Aorta (tissue), 5 donors: ENCODE results near the gene VKORC1L1. TPM values are rescaled to one million over a fixed set of nuclear protein-coding genes. Genes with fewer than 3 reads are reported as not detected.
A peak's percentile ranks its signal among the peaks of the same experiment; 100 is the strongest.
"Not testable (repeated sequence)": the region's sequence is repeated elsewhere in the genome, so short reads cannot be mapped to it uniquely, and the experiment has no call there.

Experiments
- ATAC-seq: fragments of 200-7000 bp; cut with Tn5 transposase; one replicate; pipeline ENCODE4 v1.9.1; 2022; ENCODE audit warnings: moderate library complexity; ENCODE audit not compliant: low FRiP score
- DNase-seq, 2 donors: peaks; one replicate each; pipeline ENCODE4 v3.0.0-alpha.2; 2020
- H3K27ac ChIP-seq, 2 donors: one replicate each; pipeline ENCODE4 v1.5.1; 2013; ENCODE audit warnings: low read length in 2 of 2, mild to moderate bottlenecking in 2 of 2, moderate library complexity in 2 of 2, control low read depth in 1 of 2, inconsistent platforms in 1 of 2, low read depth in 1 of 2
- H3K27me3 ChIP-seq, 2 donors: one replicate each; pipeline ENCODE4 v1.6.1; 2013; ENCODE audit warnings: control low read depth in 1 of 2, low read length in 1 of 2, mild to moderate bottlenecking in 1 of 2, moderate library complexity in 1 of 2; ENCODE audit not compliant: insufficient read depth in 2 of 2, control insufficient read depth in 1 of 2
- H3K36me3 ChIP-seq, 2 donors: one replicate each; pipeline ENCODE4 v1.6.1; 2013; ENCODE audit warnings: control low read depth in 1 of 2, low read length in 1 of 2, mild to moderate bottlenecking in 1 of 2; ENCODE audit not compliant: insufficient read depth in 2 of 2, control insufficient read depth in 1 of 2
- H3K4me1 ChIP-seq, 2 donors: one replicate each; pipeline ENCODE4 v1.6.1; 2013; ENCODE audit warnings: low read length in 2 of 2, control low read depth in 1 of 2, mild to moderate bottlenecking in 1 of 2, moderate library complexity in 1 of 2; ENCODE audit not compliant: insufficient read depth in 2 of 2, control insufficient read depth in 1 of 2
- H3K4me3 ChIP-seq, 2 donors: one replicate each; pipeline ENCODE4 v1.5.1; 2013; ENCODE audit warnings: low read length in 2 of 2, control low read depth in 1 of 2, mild to moderate bottlenecking in 1 of 2
- H3K9me3 ChIP-seq: one replicate; pipeline ENCODE4 v1.6.1; 2013; ENCODE audit warnings: mild to moderate bottlenecking, low read length; ENCODE audit not compliant: control insufficient read depth
- WGBS, 2 donors: extraction: QIAGEN DNeasy Blood & Tissue Kit; methylation state at CpG; one replicate each; pipeline ENCODE4 v1.1.7; 2013; 5-methylcytosine and 5-hydroxymethylcytosine counted together
- intact Hi-C, 2 donors: fragments of 100-400 bp; cut with DNase I; formaldehyde crosslinking; loops; one replicate each; pipeline versions ENCODE4 v1.14.2 to v1.15.0; 2022
- polyA plus RNA-seq, 2 donors: library from polyadenylated mRNA; stranded (reverse); fragments of 200-250 nt; gene quantifications; one replicate each; pipeline ENCODE4 v1.2.3, GENCODE V29; 2013
- total RNA-seq, 2 donors: library from RNA; stranded (reverse); fragmentation: NEBNext Ultra II Directional; extraction: Animal tissue kit (Norgen Biotek cat#: 25700); gene quantifications; one replicate each; pipeline ENCODE4 v1.2.1, GENCODE V29; 2021
- donor health status: healthy with polysubstance abuse.
- donor health status: Bipolar disorder and iron deficiency.
- donor health status: DM: no; HTN: no; CAD: no.
- donor health status: DM: no; HTN: no; CAD: no.
- donor health status: DM: yes; HTN: yes; CAD: no.

The VKORC1L1 gene
- total and polyA plus RNA-seq, 4 donors: 10.0 to 21.9 (median 16.7) TPM

DNA sequence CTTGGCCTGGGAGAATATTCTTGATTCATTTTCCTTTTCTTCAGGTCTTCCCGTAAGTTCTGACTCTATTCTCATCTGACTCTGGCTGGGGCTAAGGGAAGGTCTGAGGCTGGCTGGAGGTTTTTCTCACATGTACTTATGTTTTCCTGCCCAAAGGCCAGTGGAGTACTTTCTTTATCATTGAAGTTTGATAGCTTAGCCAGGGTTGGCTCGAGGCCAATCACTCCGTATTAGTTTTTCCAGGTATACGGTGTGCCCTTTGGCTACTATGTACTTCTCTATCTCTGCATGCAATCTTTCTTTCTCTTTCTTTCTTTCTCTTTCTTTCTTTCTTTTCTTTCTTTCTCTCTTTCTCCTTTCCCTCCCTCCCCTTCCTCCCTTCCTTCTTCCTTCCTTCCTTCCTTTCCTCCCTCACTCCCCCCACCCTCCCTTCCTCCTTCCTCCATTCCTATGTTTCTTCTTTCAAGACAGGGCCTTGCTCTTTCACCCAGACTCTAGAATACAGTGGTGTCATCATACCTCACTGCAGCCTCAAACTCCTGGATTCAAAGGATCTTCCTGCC is 26.8 kb upstream of the VKORC1L1 start:
- no peak overlapping the region for H3K4me3 ChIP-seq
- intact Hi-C loops: no loop called here
- no peak for DNase-seq
- H3K27ac ChIP-seq: no peak overlapping the region
- no peaks in the 10 kb centered on the region for H3K36me3 ChIP-seq
- no peak for ATAC-seq
- 38 to 55% methylated on average over 4 of the region's 4 CpGs for WGBS, 2 donors
- no peaks in the 10 kb centered on the region for H3K4me1 ChIP-seq
- H3K9me3 ChIP-seq: no peaks in the 10 kb centered on the region
- H3K27me3 ChIP-seq: no peaks in the 10 kb centered on the region

DNA sequence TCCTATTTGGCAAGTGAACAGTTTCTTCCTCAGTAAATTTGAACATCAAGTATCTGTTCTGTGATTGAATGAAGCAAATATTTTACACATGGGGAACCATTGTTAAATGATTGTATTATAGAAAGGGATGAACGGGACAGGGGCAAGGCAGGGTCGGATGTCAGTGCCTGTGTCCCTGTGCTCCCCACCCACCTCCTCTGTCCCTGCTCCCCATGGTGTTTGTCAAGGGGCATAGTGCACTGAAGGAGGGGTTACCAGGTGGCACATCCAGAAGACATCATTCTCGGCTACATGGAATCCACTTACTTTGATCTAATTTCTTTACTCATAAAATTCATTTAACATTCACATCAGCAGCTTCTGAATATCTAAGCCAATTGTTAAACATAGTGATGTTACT is 19.4 kb upstream of the VKORC1L1 start:
- H3K9me3 ChIP-seq, DNase-seq, ATAC-seq, H3K27ac ChIP-seq, H3K4me1 ChIP-seq, intact Hi-C loops, H3K4me3 ChIP-seq, H3K27me3 ChIP-seq, H3K36me3 ChIP-seq: not testable (repeated sequence)
- WGBS, 2 donors: 67 to 77% methylated on average over 3 of the region's 3 CpGs

DNA sequence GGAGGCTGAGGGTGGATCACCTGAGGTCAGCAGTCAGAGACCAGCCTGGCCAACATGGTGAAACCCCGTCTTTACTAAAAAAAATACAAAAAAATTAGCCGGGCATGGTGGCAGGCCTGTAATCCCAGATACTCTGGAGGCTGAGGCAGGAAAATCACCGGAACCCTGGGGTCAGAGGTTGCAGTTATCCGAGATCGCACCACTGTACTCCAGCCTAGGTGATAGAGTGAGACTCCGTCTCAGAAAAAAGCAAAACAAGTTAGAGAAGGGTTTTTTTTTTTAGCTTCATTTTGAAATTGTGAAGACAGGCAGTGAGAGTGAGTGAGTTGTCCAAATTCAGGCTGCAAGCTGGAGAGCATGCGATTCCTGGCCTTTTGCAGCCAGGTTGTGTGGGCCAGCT is 19.0 kb upstream of the VKORC1L1 start:
- 80 to 83% methylated on average over 7 of the region's 7 CpGs for WGBS, 2 donors
- H3K4me3 ChIP-seq, H3K27ac ChIP-seq, ATAC-seq, intact Hi-C loops, DNase-seq, H3K36me3 ChIP-seq, H3K4me1 ChIP-seq, H3K9me3 ChIP-seq, H3K27me3 ChIP-seq: not testable (repeated sequence)

DNA sequence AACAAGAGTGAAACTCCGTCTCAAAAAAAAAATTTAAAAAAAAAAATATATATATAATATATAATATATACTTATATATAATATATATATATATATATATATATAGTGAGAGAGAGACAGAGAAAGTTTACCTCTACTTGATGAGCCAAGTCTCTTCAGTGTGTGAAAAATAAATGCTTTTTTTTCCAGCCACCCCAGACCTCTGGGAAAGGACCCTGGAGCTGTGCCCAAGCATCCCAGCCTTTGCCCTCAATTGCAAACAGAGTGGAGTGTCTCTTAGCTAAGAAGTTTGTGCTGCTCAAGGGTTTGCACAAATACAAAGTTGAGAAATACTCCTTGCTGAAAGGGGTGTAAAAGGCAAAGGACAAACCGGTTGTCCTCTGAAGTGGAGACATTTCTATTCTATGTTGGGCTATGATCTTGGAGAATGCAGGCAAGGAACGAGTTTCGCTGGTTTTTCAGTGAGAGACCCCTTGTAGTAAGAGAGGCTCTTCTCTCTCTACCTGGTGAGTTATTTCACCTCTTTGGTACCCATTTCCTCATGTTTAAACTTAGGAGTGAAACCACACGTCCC is 15.5 kb upstream of the VKORC1L1 start:
- intact Hi-C loops, H3K4me1 ChIP-seq, H3K4me3 ChIP-seq, H3K27ac ChIP-seq, H3K27me3 ChIP-seq, H3K36me3 ChIP-seq, H3K9me3 ChIP-seq, ATAC-seq, DNase-seq: not testable (repeated sequence)
- 67 to 71% methylated on average over 4 of the region's 5 CpGs for WGBS, 2 donors

DNA sequence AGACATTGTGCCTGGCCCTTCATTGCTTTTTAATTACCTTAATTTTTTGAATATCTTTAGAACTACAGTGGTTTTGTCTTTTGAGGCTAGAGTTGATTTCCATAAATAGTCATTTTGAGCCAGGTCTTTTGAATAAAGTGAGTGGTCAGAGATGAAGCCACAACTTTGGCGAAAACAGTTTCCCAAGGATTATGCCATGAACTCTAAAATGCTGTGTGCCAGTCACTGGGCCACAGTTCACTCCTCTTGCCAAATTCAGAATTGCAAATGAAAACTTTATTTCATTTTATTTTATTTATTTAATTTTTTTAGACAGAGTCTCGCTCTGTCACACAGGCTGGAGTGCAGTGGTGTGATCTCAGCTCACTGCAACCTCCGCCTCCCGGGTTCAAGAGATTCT is 14.2 kb upstream of the VKORC1L1 start:
- H3K27ac ChIP-seq, ATAC-seq, DNase-seq, H3K4me3 ChIP-seq, H3K27me3 ChIP-seq, H3K4me1 ChIP-seq, H3K9me3 ChIP-seq, H3K36me3 ChIP-seq, intact Hi-C loops: not testable (repeated sequence)
- 99% methylated on average over 4 of the region's 4 CpGs for WGBS, 2 donors

DNA sequence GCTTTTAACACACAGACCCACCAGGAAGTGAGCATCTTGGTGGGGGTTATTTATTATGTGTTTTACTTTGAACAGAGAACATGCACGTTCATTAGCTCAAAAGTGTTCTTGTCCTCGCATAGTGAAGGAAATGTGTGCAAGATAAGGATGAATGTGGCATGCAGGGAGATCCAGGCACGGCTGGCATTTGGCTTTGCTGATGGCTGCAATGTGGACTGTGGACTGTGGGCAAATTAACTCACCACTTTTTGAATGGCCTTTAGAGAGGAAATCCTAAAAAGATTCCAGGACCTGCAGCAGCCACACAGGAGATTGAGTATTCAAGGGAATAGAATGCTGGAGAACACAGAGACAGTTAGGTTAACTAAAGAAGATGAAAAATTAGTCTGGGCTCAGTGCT is 6.6 kb upstream of the VKORC1L1 start:
- ATAC-seq, H3K9me3 ChIP-seq, H3K27me3 ChIP-seq, H3K4me3 ChIP-seq, intact Hi-C loops, H3K27ac ChIP-seq, H3K4me1 ChIP-seq, H3K36me3 ChIP-seq, DNase-seq: not testable (repeated sequence)
- WGBS, 2 donors: 46 to 54% methylated on average over 3 of the region's 3 CpGs

DNA sequence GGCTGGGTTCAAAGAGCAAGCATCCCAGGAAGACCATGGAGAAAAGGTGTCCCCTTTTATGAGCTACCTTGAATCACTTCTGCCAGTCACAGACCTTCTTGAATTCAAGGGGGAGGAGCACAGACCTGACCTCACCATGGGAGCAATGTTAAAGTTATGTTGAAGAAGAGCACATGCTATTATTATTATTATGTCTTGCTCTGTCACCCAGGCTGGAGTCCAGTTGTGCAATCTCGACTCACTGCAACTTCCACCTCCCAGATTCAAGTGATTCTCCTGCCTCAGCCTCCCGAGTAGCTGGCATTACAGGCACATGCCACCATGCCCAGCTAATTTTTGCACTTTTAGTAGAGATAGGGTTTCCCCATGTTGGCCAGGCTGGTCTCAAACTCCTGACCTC is 5.2 kb upstream of the VKORC1L1 start:
- WGBS, 2 donors: 84 to 87% methylated on average over 2 of the region's 2 CpGs
- H3K27me3 ChIP-seq, intact Hi-C loops, DNase-seq, H3K9me3 ChIP-seq, H3K27ac ChIP-seq, ATAC-seq, H3K4me3 ChIP-seq, H3K36me3 ChIP-seq, H3K4me1 ChIP-seq: not testable (repeated sequence)

DNA sequence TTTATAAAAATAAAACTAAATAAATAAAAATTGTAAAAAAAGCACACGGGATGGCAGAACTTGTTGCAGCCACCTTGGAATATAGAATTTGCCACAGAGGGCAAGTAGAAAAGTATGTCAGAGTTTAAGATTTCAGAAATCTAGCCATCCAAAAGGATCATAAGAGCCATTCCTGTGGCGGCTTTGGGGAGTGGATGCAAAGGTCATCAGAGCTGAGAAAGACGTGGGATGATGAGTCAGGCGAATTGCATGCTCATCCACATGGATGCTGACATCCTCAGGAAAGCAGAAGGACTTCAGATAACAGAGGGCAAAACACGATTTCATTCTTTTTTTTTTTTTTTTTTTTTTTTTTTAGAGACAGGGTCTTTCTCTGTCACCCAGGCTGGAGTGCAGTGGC is 3.6 kb upstream of the VKORC1L1 start:
- H3K4me1 ChIP-seq, H3K36me3 ChIP-seq, intact Hi-C loops, H3K27me3 ChIP-seq, DNase-seq, H3K9me3 ChIP-seq, H3K4me3 ChIP-seq, H3K27ac ChIP-seq, ATAC-seq: not testable (repeated sequence)
- 74 to 76% methylated on average over 5 of the region's 5 CpGs for WGBS, 2 donors

DNA sequence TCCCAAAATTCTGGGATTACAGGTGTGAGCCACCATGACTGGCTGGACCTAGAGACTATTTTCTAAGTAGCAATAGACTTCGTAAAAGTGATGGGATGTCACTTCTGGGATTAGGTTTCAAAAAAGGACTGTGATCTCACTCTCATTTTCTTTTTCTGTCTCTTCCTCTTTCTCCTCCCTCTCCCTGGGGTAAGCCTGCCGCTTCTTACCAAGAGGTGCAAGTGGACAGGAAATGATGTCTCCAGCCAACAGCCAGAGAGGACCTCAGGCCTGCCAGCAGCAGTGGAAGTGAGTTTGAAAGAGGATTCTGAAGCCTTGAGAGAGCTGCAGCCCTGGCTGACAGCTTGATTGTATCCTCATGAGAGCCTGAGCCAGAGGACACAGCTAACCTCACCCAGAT is 1.4 kb upstream of the VKORC1L1 start:
- H3K27me3 ChIP-seq, intact Hi-C loops, ATAC-seq, H3K4me1 ChIP-seq, H3K27ac ChIP-seq, H3K36me3 ChIP-seq, H3K4me3 ChIP-seq, H3K9me3 ChIP-seq: not testable (repeated sequence)
- 38 to 42% methylated on average over 2 of the region's 2 CpGs for WGBS, 2 donors
- peak in 1 of 2 donors; percentile 56 for DNase-seq
